ENCODE results near the gene WFDC1. TPM values are rescaled to one million over a fixed set of nuclear protein-coding genes. Genes with fewer than 3 reads are reported as not detected.

Gene WFDC1
- polyA plus RNA-seq, 1 experiment: 19.9 TPM

GRCh38 chr16:84308120-84308519, 13.4 kb downstream of the WFDC1 start:
- peaks cover 8% of the 10 kb centered on the region for H3K27me3 ChIP-seq (ENCODE audit: control insufficient read depth, insufficient read depth, low read length)
- ChIA-PET CTCF (interaction anchor here (0.5 to 6.1 kb wide), 16 partner anchors 14 to 372 kb away, joined by 3 to 86 read pairs (median 4); partner anchors contain the start of gene TAF1C), POLR2A (no interaction called here)
- peak; percentile 11 for DNase-seq (ENCODE audit: low read depth, low spot score)
- H3K4me3 ChIP-seq (ENCODE audit: low read depth, low read length): no peak overlapping the region
- TF ChIP-seq CTCF (IDR thresholded peaks at IDR 0.05; ENCODE audit: low read depth, low read length): peak; percentile 62
- no peak overlapping the region for H3K27ac ChIP-seq (ENCODE audit: low read depth, low read length)
- no peaks in the 10 kb centered on the region for H3K9me3 ChIP-seq (ENCODE audit: control insufficient read depth, insufficient read depth, low read length)

GRCh38 chr16:84310642-84311041, 16.0 kb downstream of the WFDC1 start:
- no peaks in the 10 kb centered on the region for H3K9me3 ChIP-seq (ENCODE audit: control insufficient read depth, insufficient read depth, low read length)
- POLR2A ChIA-PET: no interaction called here
- CTCF ChIA-PET: no interaction called here
- TF ChIP-seq CTCF (IDR thresholded peaks at IDR 0.05; ENCODE audit: low read depth, low read length): no peak
- H3K4me3 ChIP-seq (ENCODE audit: low read depth, low read length): no peak overlapping the region
- DNase-seq (ENCODE audit: low read depth, low spot score): no peak
- H3K27me3 ChIP-seq (ENCODE audit: control insufficient read depth, insufficient read depth, low read length): peaks cover 10% of the 10 kb centered on the region
- no peak overlapping the region for H3K27ac ChIP-seq (ENCODE audit: low read depth, low read length)

- no peak overlapping the region for H3K27ac ChIP-seq (ENCODE audit: low read depth, low read length)
- ChIA-PET POLR2A (interaction anchor here (0.6 kb wide), 1 partner anchor 279 kb away, joined by 3 read pairs; no protein-coding TSS in a partner anchor), CTCF (interaction anchor here (0.7 to 1.6 kb wide), 2 partner anchors 36 to 193 kb away, joined by 3 to 9 read pairs; no protein-coding TSS in a partner anchor)
- peaks cover 10% of the 10 kb centered on the region for H3K27me3 ChIP-seq (ENCODE audit: control insufficient read depth, insufficient read depth, low read length)
- H3K4me3 ChIP-seq (ENCODE audit: low read depth, low read length): no peak overlapping the region
- no peak for DNase-seq (ENCODE audit: low read depth, low spot score)
- TF ChIP-seq CTCF (IDR thresholded peaks at IDR 0.05; ENCODE audit: low read depth, low read length): no peak
- H3K9me3 ChIP-seq (ENCODE audit: control insufficient read depth, insufficient read depth, low read length): peaks cover 3% of the 10 kb centered on the region
Observed at GRCh38 chr16:84312783-84313382, 18.2 kb downstream of the WFDC1 start.

GRCh38 chr16:84313921-84314320, 19.2 kb downstream of the WFDC1 start:
- POLR2A ChIA-PET: no interaction called here
- no peak overlapping the region for H3K27ac ChIP-seq (ENCODE audit: low read depth, low read length)

More at GRCh38 chr16:84313921-84314320, 19.2 kb downstream of the WFDC1 start:
- Histone ChIP-seq H3K27me3 (ENCODE audit: control insufficient read depth, insufficient read depth, low read length) (peaks cover 10% of the 10 kb centered on the region), H3K4me3 (ENCODE audit: low read depth, low read length) (no peak overlapping the region), H3K9me3 (ENCODE audit: control insufficient read depth, insufficient read depth, low read length) (peaks cover 11% of the 10 kb centered on the region)
- CTCF ChIA-PET: interaction anchor here (0.8 to 1.6 kb wide), 2 partner anchors 37 to 127 kb away, joined by 3 to 9 read pairs; partner anchors contain the start of gene TAF1C
- no peak for TF ChIP-seq CTCF (IDR thresholded peaks at IDR 0.05; ENCODE audit: low read depth, low read length)
- DNase-seq (ENCODE audit: low read depth, low spot score): no peak

Data from AG04450 (cell line).